ENCODE measurements around the gene BTBD2.

BTBD2 gene

DNA sequence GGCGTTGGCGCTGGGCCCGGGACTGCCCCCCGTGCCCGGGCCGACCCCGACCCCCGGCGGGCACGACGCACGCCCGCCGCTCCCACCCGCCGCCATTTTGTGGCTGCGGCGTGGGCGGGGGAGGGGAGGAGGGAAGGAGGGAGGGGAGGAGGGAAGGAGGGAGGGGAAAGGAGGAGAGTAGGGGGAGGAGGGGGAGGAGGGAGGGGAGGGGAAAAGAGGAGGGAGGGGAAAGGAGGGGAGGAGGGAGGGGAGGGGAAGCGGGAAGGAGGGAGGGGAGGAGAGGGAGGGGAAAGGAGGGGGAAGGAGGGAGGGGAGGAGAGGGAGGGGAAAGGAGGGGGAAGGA lies at the start of gene BTBD2:
Gene BTBD2 (minus strand): TSS at position 107 of the 343 bp plus-strand sequence. CDS start 11 bp downstream, at position 96.
- no peak for DNase-seq (ENCODE audit: low read depth, low spot score)

DNA sequence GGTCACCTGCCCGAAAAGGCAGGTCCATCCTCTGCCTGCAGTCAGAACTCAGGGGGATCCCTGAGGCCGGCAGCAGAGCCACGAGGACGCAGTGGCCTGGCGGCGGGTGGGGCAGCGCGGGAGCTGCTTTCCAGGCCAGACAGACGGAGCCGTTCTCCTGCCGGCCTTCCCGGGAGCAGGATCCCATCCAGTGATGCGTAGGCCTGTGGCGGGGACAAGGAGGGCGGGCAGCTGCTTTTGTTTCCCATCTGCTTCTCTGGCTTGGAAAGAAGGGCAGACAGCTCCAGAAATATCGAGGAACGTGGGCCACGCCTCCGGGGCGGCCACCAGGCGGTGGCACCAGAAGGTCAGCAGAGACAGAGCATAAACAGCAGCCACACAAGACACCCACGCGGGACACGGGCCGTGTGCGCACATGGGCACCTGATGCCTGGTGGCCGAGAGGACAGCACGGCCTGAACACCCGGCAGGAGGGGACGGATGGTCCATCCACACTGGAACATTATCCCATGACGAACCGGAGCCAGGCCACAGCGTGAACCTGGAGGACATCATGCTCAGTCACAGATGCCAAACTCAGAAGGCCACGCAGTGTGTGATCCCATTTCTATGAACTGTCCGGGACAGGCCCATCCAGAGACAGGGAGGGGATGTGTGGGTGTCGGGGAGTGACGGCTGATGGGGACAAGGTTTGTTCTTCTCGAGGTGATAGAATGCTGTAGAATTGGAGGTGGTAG lies 49.4 kb upstream of the BTBD2 start:
- DNase-seq (ENCODE audit: low read depth, low spot score) = no peak

- DNase-seq (ENCODE audit: low read depth, low spot score) = no peak
These were observed 48.9 kb upstream of the BTBD2 start for GRCh38 chr19:2064395-2064787.

DNA sequence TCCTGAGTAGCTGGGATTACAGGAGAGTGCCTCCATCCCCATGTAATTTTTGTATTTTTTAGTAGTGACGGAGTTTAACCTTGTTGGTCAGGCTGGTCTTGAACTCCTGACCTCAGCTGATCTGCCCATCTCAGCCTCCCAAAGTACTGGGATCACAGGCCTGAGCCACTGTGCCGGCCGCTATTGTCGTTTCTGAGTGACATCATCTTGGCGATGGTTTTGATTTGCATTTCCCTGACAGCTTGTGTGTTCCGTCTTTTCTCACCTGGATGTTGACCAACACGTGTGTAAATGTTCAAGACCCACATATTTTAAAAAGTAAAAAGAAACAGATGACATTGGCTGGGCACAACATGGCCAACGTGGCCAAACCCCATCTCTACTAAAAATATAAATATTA lies 48.3 kb upstream of the BTBD2 start:
- no peak for DNase-seq (ENCODE audit: low read depth, low spot score)

DNA sequence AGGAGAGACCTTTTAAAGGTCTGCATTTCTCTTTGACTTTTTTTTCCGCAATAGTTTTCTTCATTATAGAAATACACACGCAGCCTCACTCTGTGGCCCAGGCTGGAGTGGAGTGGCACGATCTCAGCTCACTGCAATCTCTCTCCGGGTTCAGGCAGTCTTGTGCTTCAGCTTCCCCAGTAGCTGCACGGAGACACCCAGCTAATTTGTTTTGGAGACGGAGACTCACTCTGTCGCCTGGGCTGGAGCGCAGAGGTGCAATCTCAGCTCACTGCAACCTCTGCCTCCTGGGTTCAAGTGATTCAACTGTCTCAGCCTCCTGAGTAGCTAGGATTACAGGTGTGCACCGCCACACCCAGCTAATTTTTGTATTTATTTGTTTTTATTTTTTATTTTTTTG lies 47.3 kb upstream of the BTBD2 start:
- DNase-seq (ENCODE audit: low read depth, low spot score) = no peak

- no peak for DNase-seq (ENCODE audit: low read depth, low spot score)
These were observed 46.8 kb upstream of the BTBD2 start for GRCh38 chr19:2062389-2062729.

DNA sequence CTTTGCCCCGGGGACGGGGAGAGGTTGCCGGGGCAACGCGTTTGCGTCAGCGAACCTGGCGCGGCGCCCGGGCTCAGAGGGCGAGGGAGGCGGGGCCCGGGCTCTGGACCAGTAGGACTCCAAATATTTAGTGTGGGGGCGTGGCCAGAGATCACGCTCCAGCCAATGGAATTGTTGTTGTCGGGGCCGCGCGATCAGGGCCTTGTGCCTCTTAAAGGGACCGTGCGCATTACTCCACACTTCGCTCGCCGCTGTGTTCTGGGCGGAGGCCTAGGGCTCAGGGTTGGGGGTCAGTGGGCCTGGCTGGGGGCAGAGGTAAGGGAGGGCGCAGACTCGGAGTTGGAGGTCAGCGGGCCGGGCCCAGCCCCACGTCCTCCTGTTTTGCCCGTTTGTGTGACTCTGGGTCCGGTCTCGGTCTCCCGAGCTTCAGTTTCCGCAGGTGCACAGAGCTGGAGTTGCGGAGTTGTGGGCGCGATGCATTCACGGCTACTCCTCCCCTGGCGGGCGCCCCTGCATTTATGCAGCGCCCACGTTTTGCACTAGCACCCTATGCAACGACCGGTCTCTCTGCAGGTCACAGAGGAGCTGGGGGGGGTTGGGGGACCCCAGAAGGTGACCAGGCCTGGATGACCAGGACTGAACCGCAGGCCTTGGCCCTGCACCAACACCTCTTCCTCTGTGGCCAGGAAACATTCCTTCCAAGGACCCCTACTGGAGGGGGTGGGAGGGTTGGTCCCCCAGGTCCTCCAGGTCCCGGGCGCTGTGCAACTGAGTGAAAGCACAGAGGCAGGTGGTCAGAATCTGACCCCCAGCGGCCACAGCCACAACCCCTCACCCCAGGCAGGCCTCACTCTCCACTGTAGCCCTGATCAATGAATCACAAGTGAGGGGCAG lies 46.2 kb upstream of the BTBD2 start:
- DNase-seq (ENCODE audit: low read depth, low spot score) = peak; percentile 81

GRCh38 chr19:2060884-2061494 lies 45.5 kb upstream of the BTBD2 start:
- no peak for DNase-seq (ENCODE audit: low read depth, low spot score)

GRCh38 chr19:2059422-2060201 lies 44.1 kb upstream of the BTBD2 start:
- DNase-seq (ENCODE audit: low read depth, low spot score) = no peak

GRCh38 chr19:2058570-2059421 lies 43.3 kb upstream of the BTBD2 start:
- DNase-seq (ENCODE audit: low read depth, low spot score) = no peak

DNA sequence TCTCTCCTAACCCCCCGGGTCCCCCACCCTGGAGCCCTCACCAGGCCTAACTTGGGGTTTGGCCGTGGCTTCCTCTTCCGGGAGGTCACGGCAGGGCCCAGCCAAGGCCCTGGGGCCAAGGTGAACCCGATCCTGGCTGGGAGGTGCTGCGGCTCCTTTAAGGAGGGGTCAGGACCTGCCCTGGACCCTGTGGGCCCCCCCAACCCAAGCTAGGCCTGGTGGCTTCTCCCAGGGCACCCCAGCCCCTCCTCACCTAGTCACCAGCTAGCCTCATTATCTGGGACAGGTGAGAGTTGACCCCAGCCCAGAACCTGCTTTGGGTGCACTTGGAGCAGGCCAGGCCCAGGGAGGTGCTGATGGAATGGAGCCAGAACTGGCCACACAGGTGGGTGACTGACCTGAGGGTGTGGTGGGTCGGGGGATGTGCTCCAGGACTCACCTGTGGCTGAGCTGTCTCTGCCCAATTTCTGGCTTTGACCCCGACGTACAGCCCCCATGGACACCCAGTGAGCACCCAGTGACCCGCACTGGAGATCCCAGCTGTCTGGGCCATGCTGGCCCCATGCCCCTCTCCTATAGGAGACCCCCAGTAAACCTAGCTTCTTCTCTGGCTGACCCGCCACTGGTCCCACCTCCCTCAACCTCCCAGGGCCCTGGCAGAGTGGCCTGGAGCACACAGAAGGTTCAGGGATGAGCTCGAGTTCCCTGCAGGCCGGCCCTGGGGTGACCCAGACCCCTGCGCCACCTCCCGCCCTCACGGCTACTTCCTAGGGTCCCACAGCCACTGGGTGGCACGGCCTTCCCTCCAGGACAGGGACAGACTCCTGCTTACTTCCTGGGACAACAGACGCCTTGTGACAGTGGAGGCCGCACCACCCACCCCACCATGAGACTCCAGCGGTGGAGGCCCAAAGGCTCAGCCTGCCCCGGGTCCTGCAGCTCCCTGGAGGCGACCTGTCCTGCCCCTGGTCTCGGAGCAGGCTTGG lies 42.3 kb upstream of the BTBD2 start:
- DNase-seq (ENCODE audit: low read depth, low spot score) = no peak

- DNase-seq (ENCODE audit: low read depth, low spot score) = no peak
These were observed 41.3 kb upstream of the BTBD2 start for GRCh38 chr19:2056837-2057192.

- DNase-seq (ENCODE audit: low read depth, low spot score) = no peak
These were observed 40.7 kb upstream of the BTBD2 start for GRCh38 chr19:2055931-2056836.

- DNase-seq (ENCODE audit: low read depth, low spot score) = no peak
These were observed 39.2 kb upstream of the BTBD2 start for GRCh38 chr19:2054763-2055162.

DNA sequence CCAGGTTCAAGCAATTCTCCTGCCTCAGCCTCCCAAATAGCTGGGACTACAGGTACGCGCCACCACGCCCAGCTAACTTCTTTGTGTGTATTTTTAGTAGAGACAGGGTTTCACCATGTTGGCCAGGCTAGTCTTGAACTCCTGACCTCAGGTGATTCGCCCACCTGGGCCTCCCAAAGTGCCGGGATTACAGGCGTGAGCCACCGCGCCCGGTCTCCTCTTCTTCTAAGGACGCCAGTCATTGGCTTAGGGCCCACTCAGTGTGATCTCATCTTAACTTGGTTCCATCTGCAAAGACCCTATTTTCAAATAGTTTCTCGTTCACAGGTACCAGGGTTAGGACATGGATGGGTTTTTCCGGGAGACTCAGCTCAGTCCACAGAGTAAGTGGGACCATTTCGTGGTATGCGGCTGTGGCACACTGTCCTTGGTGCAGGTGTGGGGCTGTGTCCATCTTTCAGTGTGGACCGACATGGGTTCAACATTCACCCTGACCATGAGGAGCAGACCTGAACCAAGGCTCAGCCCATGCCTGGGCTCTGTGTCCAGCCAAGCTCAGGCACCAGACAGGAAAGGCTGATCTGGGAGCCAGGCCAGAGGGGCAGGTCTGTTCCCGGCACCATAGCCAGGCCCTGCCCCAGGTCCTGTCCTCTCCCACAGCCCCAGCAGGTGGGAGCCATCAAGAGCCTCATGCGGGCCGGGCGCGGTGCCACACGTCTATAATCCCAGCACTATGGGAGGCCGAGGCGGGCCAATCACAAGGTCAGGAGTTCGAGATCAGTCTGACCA lies 38.3 kb upstream of the BTBD2 start:
- no peak for DNase-seq (ENCODE audit: low read depth, low spot score)

GRCh38 chr19:2051773-2052704 lies 36.5 kb upstream of the BTBD2 start:
- no peak for DNase-seq (ENCODE audit: low read depth, low spot score)
